SK-N-MC (cell line): Measurements from ENCODE around the gene GPR75.

Experiments used
- DNase-seq: peaks from one replicate; pipeline ENCODE4 v3.0.0-alpha.2; 2011; ENCODE audit warnings: low read depth, low spot score
- H3K27ac ChIP-seq: fragments of 200-600 bp; sonication (generic); 2 replicates; pipeline ENCODE4 v1.5.1; 2016; ENCODE audit warnings: mixed run types
- H3K36me3 ChIP-seq: fragments of 200-600 bp; sonication (generic); 2 replicates; pipeline ENCODE4 v1.6.1; 2017; ENCODE audit warnings: antibody characterized with exemption, low read length, mixed read lengths; ENCODE audit not compliant: insufficient read depth
- H3K4me3 ChIP-seq: fragments of 200-600 bp; sonication (generic); 2 replicates; pipeline ENCODE4 v1.5.1; 2016
- H3K9ac ChIP-seq: fragments of 200-600 bp; sonication (generic); 2 replicates; pipeline ENCODE4 v1.8.0; 2017; ENCODE audit warnings: mixed run types, mixed read lengths; ENCODE audit not compliant: insufficient read length
- H3K9me3 ChIP-seq: fragments of 200-600 bp; sonication (generic); 2 replicates; pipeline ENCODE4 v1.6.1; 2017; ENCODE audit warnings: low read depth, mild to moderate bottlenecking, antibody characterized with exemption, low read length, moderate library complexity, mixed read lengths
- EZH2 ChIP-seq: fragments of 200-600 bp; sonication (generic); IDR thresholded peaks from one replicate; pipeline ENCODE4 v1.6.1; 2017; ENCODE audit warnings: antibody characterized with exemption
- FOXP2 ChIP-seq: optimal IDR thresholded peaks from 2 replicates; pipeline ENCODE3; 2011; ENCODE audit warnings: mild to moderate bottlenecking, moderate library complexity; ENCODE audit not compliant: insufficient read depth; ENCODE audit errors: extremely low read length, control extremely low read depth
- POLR2AphosphoS5 ChIP-seq: IDR thresholded peaks from 2 replicates; pipeline ENCODE4 v1.6.1; 2012; ENCODE audit warnings: mild to moderate bottlenecking, low read depth, low read length, borderline replicate concordance

GPR75 gene

GRCh38 chr2:53859206-53860181 is at the start of gene GPR75:
GPR75 (minus strand) TSS chr2:53859967; CDS start chr2:53854756, 5,211 bp downstream.
- no peak for DNase-seq
- Histone ChIP-seq H3K9me3 (no peaks in the 10 kb centered on the region), H3K4me3 (no peak within 1 kb of the TSS), H3K27ac (no peak within 1 kb of the TSS), H3K36me3 (peaks cover 12% of the 10 kb centered on the region), H3K9ac (no peak within 1 kb of the TSS)
- no peak for TF ChIP-seq EZH2
- TF ChIP-seq FOXP2 = no peak
- no peak for TF ChIP-seq POLR2AphosphoS5

GRCh38 chr2:53907582-53907981 is 47.8 kb upstream of the GPR75 start:
- TF ChIP-seq POLR2AphosphoS5 (no peak), FOXP2 (no peak), EZH2 (no peak)
- H3K36me3 ChIP-seq = peaks cover 67% of the 10 kb centered on the region
- no peak overlapping the region for H3K9ac ChIP-seq
- H3K9me3 ChIP-seq = no peaks in the 10 kb centered on the region
- no peak for DNase-seq
- no peak overlapping the region for H3K27ac ChIP-seq
- no peak overlapping the region for H3K4me3 ChIP-seq

- H3K9ac ChIP-seq = no peak overlapping the region
- no peak for DNase-seq
- no peaks in the 10 kb centered on the region for H3K9me3 ChIP-seq
- H3K4me3 ChIP-seq = no peak overlapping the region
- TF ChIP-seq POLR2AphosphoS5 (no peak), FOXP2 (no peak), EZH2 (no peak)
- no peak overlapping the region for H3K27ac ChIP-seq
- H3K36me3 ChIP-seq = peaks cover 82% of the 10 kb centered on the region
Observed at GRCh38 chr2:53905396-53905795, 45.6 kb upstream of the GPR75 start.

GRCh38 chr2:53903011-53903410 is 43.2 kb upstream of the GPR75 start:
- no peak overlapping the region for H3K27ac ChIP-seq
- no peak overlapping the region for H3K4me3 ChIP-seq
- peaks cover 81% of the 10 kb centered on the region for H3K36me3 ChIP-seq
- no peaks in the 10 kb centered on the region for H3K9me3 ChIP-seq
- no peak overlapping the region for H3K9ac ChIP-seq
- TF ChIP-seq POLR2AphosphoS5 (no peak), EZH2 (no peak), FOXP2 (no peak)
- DNase-seq = no peak

- Histone ChIP-seq H3K9ac (no peak overlapping the region), H3K4me3 (no peak overlapping the region), H3K9me3 (no peaks in the 10 kb centered on the region), H3K36me3 (peaks cover 80% of the 10 kb centered on the region), H3K27ac (no peak overlapping the region)
- DNase-seq = no peak
- TF ChIP-seq POLR2AphosphoS5 (no peak), EZH2 (no peak), FOXP2 (no peak)
Observed at GRCh38 chr2:53901192-53901591, 41.4 kb upstream of the GPR75 start.

GRCh38 chr2:53896864-53897263 is 37.1 kb upstream of the GPR75 start:
- no peak overlapping the region for H3K27ac ChIP-seq
- no peak for DNase-seq
- H3K9me3 ChIP-seq = no peaks in the 10 kb centered on the region
- H3K9ac ChIP-seq = no peak overlapping the region
- no peak overlapping the region for H3K4me3 ChIP-seq
- peaks cover 81% of the 10 kb centered on the region for H3K36me3 ChIP-seq
- no peak for TF ChIP-seq POLR2AphosphoS5
- no peak for TF ChIP-seq FOXP2
- no peak for TF ChIP-seq EZH2

GRCh38 chr2:53886406-53887280 is 26.9 kb upstream of the GPR75 start:
- Histone ChIP-seq H3K27ac (no peak overlapping the region), H3K4me3 (no peak overlapping the region), H3K9me3 (no peaks in the 10 kb centered on the region), H3K9ac (no peak overlapping the region), H3K36me3 (peaks cover 81% of the 10 kb centered on the region)
- no peak for DNase-seq
- no peak for TF ChIP-seq FOXP2

- peaks cover 82% of the 10 kb centered on the region for H3K36me3 ChIP-seq
- DNase-seq = no peak
- no peak for TF ChIP-seq POLR2AphosphoS5
- TF ChIP-seq EZH2 = no peak
- TF ChIP-seq FOXP2 = no peak
- no peaks in the 10 kb centered on the region for H3K9me3 ChIP-seq
- no peak overlapping the region for H3K9ac ChIP-seq
- H3K27ac ChIP-seq = no peak overlapping the region
- H3K4me3 ChIP-seq = no peak overlapping the region
Observed at GRCh38 chr2:53884883-53885282, 25.1 kb upstream of the GPR75 start.
